Measurements from ENCODE around the gene CNBP.
"Not testable (repeated sequence)": the region's sequence is repeated elsewhere in the genome, so short reads cannot be mapped to it uniquely, and the experiment has no call there.

CNBP gene

GRCh38 chr3:129144786-129145185, 38.9 kb downstream of the CNBP start:
- TF ChIP-seq CTCF (IDR thresholded peaks at IDR 0.05): no peak
- no peak for DNase-seq (ENCODE audit: low spot score)
- Histone ChIP-seq H3K27ac (no peak overlapping the region), H3K4me3 (no peak overlapping the region)

- not testable (repeated sequence) for H3K27ac ChIP-seq; DNase-seq (ENCODE audit: low spot score)
Measured at GRCh38 chr3:129141011-129141410, 42.7 kb downstream of the CNBP start.

GRCh38 chr3:129139911-129140310, 43.8 kb downstream of the CNBP start:
- TF ChIP-seq CTCF (IDR thresholded peaks at IDR 0.05): no peak
- Histone ChIP-seq H3K4me3 (no peak overlapping the region), H3K27ac (no peak overlapping the region)
- DNase-seq (ENCODE audit: low spot score): no peak

More at GRCh38 chr3:129141011-129141410, 42.7 kb downstream of the CNBP start:
- H3K4me3 ChIP-seq: not testable (repeated sequence)

- not testable (repeated sequence) for H3K27ac ChIP-seq; H3K4me3 ChIP-seq; DNase-seq (ENCODE audit: low spot score)
Measured at GRCh38 chr3:129136275-129136674, 47.4 kb downstream of the CNBP start.

- Histone ChIP-seq H3K4me3 (no peak overlapping the region), H3K27ac (no peak overlapping the region)
- no peak for DNase-seq (ENCODE audit: low spot score)
- TF ChIP-seq CTCF (IDR thresholded peaks at IDR 0.05): no peak
Measured at GRCh38 chr3:129132097-129132866, 51.4 kb downstream of the CNBP start.

- H3K27ac ChIP-seq: no peak overlapping the region
- no peak for TF ChIP-seq CTCF (IDR thresholded peaks at IDR 0.05)
- DNase-seq (ENCODE audit: low spot score): no peak
- no peak overlapping the region for H3K4me3 ChIP-seq
Measured at GRCh38 chr3:129131465-129132088, 52.1 kb downstream of the CNBP start.

GRCh38 chr3:129130291-129130813, 53.3 kb downstream of the CNBP start:
- Histone ChIP-seq H3K4me3 (no peak overlapping the region), H3K27ac (no peak overlapping the region)
- DNase-seq (ENCODE audit: low spot score): no peak
- no peak for TF ChIP-seq CTCF (IDR thresholded peaks at IDR 0.05)
